A673 (cell line): ENCODE results near the gene ESPNL. TPM values are rescaled to one million over a fixed set of nuclear protein-coding genes. Genes with fewer than 3 reads are reported as not detected.
"Not testable (repeated sequence)": the region's sequence is repeated elsewhere in the genome, so short reads cannot be mapped to it uniquely, and the experiment has no call there.

Experiments used
- BruUV-seq: library from RNA; stranded (reverse); fragments of 400-500 nt; replicated peaks from 2 replicates; lab custom pipeline; 2021; lab: Mats Ljungman, UMichigan
- CTCF ChIA-PET: fragments of 300-600 bp; sonication (Branson Sonifier 250); formaldehyde crosslinking; loops from one replicate; lab custom pipeline; 2022; ENCODE audit warnings: antibody characterized with exemption; lab: Charles Lee
- POLR2A ChIA-PET: fragments of 300-600 bp; sonication (Branson Sonifier 250); formaldehyde crosslinking; loops from one replicate; lab custom pipeline; 2022; ENCODE audit warnings: antibody characterized with exemption; ENCODE audit not compliant: low non-redundant PET; lab: Charles Lee
- DNase-seq: peaks from one replicate; pipeline ENCODE4 v3.0.0-alpha.2; 2015; ENCODE audit warnings: low spot score
- H3K27ac ChIP-seq: fragments of 200-600 bp; sonication (generic); 2 replicates; pipeline ENCODE4 v1.5.1; 2016; ENCODE audit warnings: mixed run types, low read depth, mild to moderate bottlenecking, mixed read lengths, antibody characterized with exemption, low read length; ENCODE audit not compliant: poor library complexity, severe bottlenecking
- H3K27me3 ChIP-seq: fragments of 200-600 bp; sonication (generic); replicated peaks from 2 replicates; pipeline ENCODE4 v1.6.1; 2017; ENCODE audit warnings: mixed run types, low read depth, mild to moderate bottlenecking, mixed read lengths, antibody characterized with exemption, low read length; ENCODE audit not compliant: insufficient read depth, poor library complexity
- H3K36me3 ChIP-seq: fragments of 200-600 bp; sonication (generic); 2 replicates; pipeline ENCODE4 v1.6.1; 2016; ENCODE audit warnings: mixed run types, mild to moderate bottlenecking, mixed read lengths, antibody characterized with exemption, low read length; ENCODE audit not compliant: insufficient read depth, poor library complexity, severe bottlenecking
- H3K4me1 ChIP-seq: fragments of 200-600 bp; sonication (generic); 2 replicates; pipeline ENCODE4 v1.6.1; 2017; ENCODE audit warnings: mixed run types, mild to moderate bottlenecking, mixed read lengths, antibody characterized with exemption, low read length; ENCODE audit not compliant: insufficient read depth, poor library complexity, severe bottlenecking
- H3K4me3 ChIP-seq: fragments of 200-600 bp; sonication (generic); 2 replicates; pipeline ENCODE4 v1.5.1; 2016; ENCODE audit warnings: low read depth, mixed run types, mild to moderate bottlenecking, mixed read lengths, low read length; ENCODE audit not compliant: poor library complexity, severe bottlenecking
- H3K9me3 ChIP-seq: fragments of 200-600 bp; sonication (generic); 2 replicates; pipeline ENCODE4 v1.6.1; 2016; ENCODE audit warnings: mixed run types, low read depth, mild to moderate bottlenecking, mixed read lengths, antibody characterized with exemption, low read length; ENCODE audit not compliant: poor library complexity, severe bottlenecking
- CTCF ChIP-seq: fragments of 300-800, 200-600 bp; sonication (generic); conservative IDR thresholded peaks from 2 replicates; pipeline ENCODE4 v1.5.1; 2017; ENCODE audit warnings: low read depth, mild to moderate bottlenecking, antibody characterized with exemption, low read length, moderate library complexity, mixed read lengths
- EZH2 ChIP-seq: fragments of 200-600 bp; sonication (generic); IDR thresholded peaks from 2 replicates; pipeline ENCODE4 v1.6.1; 2017; ENCODE audit warnings: borderline replicate concordance, low read depth, mild to moderate bottlenecking, mixed read lengths, antibody characterized with exemption, low read length; ENCODE audit not compliant: poor library complexity, severe bottlenecking
- intact Hi-C: fragments of 100-400 bp; cut with micrococcal nuclease; formaldehyde crosslinking; loops from one replicate; pipeline ENCODE4 v1.10.0; 2022; ENCODE audit not compliant: unreplicated experiment
- total RNA-seq: library from RNA; stranded (reverse); gene quantifications from 2 replicates; pipeline ENCODE4 v1.2.3, GENCODE V29; 2021

The ESPNL gene
- total RNA-seq, 1 experiment from 2014 or later: 0.30 TPM

GRCh38 chr2:238114331-238114841 is 14.2 kb downstream of the ESPNL start:
- intact Hi-C loops: no loop called here
- Histone ChIP-seq H3K27ac (no peak overlapping the region), H3K36me3 (no peaks in the 10 kb centered on the region), H3K4me1 (no peaks in the 10 kb centered on the region), H3K4me3 (no peak overlapping the region), H3K27me3 (no peaks in the 10 kb centered on the region), H3K9me3 (no peaks in the 10 kb centered on the region)
- TF ChIP-seq EZH2 (no peak), CTCF (no peak)
- no peak for DNase-seq
- ChIA-PET CTCF (no interaction called here), POLR2A (no interaction called here)
- BruUV-seq: no TSS peak

DNA sequence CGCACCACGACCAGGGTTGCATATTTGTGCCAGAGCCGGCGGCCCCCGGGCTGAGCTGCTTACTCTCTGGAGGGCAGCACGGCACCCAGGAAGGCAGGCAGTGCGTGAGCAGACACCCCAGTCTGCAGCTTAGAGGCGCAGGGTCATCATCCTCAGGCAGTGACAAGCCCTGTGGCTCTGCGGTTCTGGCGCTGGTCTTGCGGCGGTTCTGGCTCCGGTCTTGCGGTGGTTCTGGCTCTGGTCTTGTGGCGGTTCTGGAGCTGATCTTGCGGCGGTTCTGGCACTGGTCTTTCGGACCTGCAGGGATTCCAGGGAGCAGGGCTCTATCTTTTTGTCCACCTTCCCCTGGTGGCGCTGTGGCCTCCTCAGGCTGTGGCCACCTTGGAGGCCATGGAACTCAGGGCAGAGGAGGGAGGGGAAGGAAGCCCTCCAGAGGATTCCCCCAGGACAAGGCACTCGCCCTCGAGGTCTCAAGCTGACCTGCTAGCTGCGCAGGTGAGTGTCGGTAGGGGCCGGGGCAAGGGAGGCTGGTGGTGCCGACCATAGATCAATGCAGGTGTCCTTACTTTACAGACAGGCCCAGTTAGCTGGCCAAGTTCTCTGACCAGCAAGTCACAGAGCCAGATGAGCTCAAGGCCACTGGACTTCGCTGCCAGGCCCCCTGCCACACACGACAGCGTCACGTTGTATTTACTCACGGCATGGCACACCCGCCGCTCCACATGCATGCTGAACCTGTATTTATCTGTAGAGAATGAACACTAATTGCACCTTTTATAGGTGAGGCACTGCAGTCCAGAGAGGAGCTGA is 14.9 kb downstream of the ESPNL start:
- ChIA-PET POLR2A (no interaction called here), CTCF (no interaction called here)
- BruUV-seq: no TSS peak
- no peak overlapping the region for H3K27ac ChIP-seq
- TF ChIP-seq EZH2 (no peak), CTCF (no peak)
- H3K27me3 ChIP-seq: no peaks in the 10 kb centered on the region
- no peak for DNase-seq
- H3K9me3 ChIP-seq: no peaks in the 10 kb centered on the region
- H3K4me1 ChIP-seq: no peaks in the 10 kb centered on the region
- intact Hi-C loops: no loop called here
- H3K4me3 ChIP-seq: no peak overlapping the region
- no peaks in the 10 kb centered on the region for H3K36me3 ChIP-seq

DNA sequence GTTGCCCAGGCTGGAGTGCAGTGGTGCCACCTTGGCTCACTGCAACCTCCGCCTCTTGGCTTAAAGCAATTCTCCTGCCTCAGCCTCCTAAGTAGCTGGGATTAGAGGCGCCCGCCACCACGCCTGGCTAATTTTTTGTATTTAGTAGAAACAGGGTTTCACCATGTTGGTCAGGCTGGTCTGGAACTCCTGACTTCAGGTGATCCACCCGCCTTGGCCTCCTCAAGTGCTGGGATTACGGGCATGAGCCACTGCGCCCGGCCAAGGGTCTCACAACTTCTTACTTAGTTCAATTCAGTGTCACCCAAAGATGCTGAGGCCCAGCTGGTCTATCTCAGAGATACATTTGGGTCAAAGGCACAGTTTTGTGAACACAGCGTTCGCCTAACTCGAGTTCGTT is 15.6 kb downstream of the ESPNL start:
- H3K27me3 ChIP-seq, H3K4me1 ChIP-seq, H3K27ac ChIP-seq, DNase-seq, CTCF ChIA-PET, BruUV-seq, H3K4me3 ChIP-seq, H3K36me3 ChIP-seq, intact Hi-C loops, H3K9me3 ChIP-seq, POLR2A ChIA-PET: not testable (repeated sequence)
